ENCODE data around the gene PDIA2.
A peak's percentile ranks its signal among the peaks of the same experiment; 100 is the strongest.
"Not testable (repeated sequence)": the region's sequence is repeated elsewhere in the genome, so short reads cannot be mapped to it uniquely, and the experiment has no call there.

Gene PDIA2

GRCh38 chr16:263944-264343 is 19.0 kb upstream of the PDIA2 start:
- no peak for DNase-seq (ENCODE audit: low spot score)

- no peak for DNase-seq (ENCODE audit: low spot score)
Measured at GRCh38 chr16:264440-264951, 18.5 kb upstream of the PDIA2 start.

GRCh38 chr16:265002-265529 is 17.9 kb upstream of the PDIA2 start:
- DNase-seq (ENCODE audit: low spot score) = no peak

- DNase-seq (ENCODE audit: low spot score) = no peak
Measured at GRCh38 chr16:265711-266110, 17.3 kb upstream of the PDIA2 start.

- DNase-seq (ENCODE audit: low spot score) = no peak
Measured at GRCh38 chr16:266258-267164, 16.5 kb upstream of the PDIA2 start.

GRCh38 chr16:267562-267961 is 15.4 kb upstream of the PDIA2 start:
- DNase-seq (ENCODE audit: low spot score) = not testable (repeated sequence)

- DNase-seq (ENCODE audit: low spot score) = no peak
Measured at GRCh38 chr16:268141-269053, 14.6 kb upstream of the PDIA2 start.

GRCh38 chr16:269061-269796 is 13.7 kb upstream of the PDIA2 start:
- DNase-seq (ENCODE audit: low spot score) = no peak

GRCh38 chr16:270381-271255 is 12.3 kb upstream of the PDIA2 start:
- DNase-seq (ENCODE audit: low spot score) = no peak

- DNase-seq (ENCODE audit: low spot score) = no peak
Measured at GRCh38 chr16:272633-273546, 10.1 kb upstream of the PDIA2 start.

- no peak for DNase-seq (ENCODE audit: low spot score)
Measured at GRCh38 chr16:273547-274421, 9.2 kb upstream of the PDIA2 start.

GRCh38 chr16:275041-275641 is 7.8 kb upstream of the PDIA2 start:
- peak; percentile 50 for DNase-seq (ENCODE audit: low spot score)

GRCh38 chr16:275786-276232 is 7.2 kb upstream of the PDIA2 start, which contains the start of gene RGS11:
Gene RGS11, minus strand, starts transcription at chr16:275944. Its CDS starts 33 bp downstream, at chr16:275911.
- DNase-seq (ENCODE audit: low spot score) = peak; percentile 75

GRCh38 chr16:276426-277077 is 6.4 kb upstream of the PDIA2 start:
- no peak for DNase-seq (ENCODE audit: low spot score)

- no peak for DNase-seq (ENCODE audit: low spot score)
Measured at GRCh38 chr16:278863-279366, 4.0 kb upstream of the PDIA2 start.

GRCh38 chr16:279531-279930 is 3.4 kb upstream of the PDIA2 start:
- no peak for DNase-seq (ENCODE audit: low spot score)

- no peak for DNase-seq (ENCODE audit: low spot score)
Measured at GRCh38 chr16:280005-280460, 2.9 kb upstream of the PDIA2 start.
